GM12873 (cell line): ENCODE measurements around the gene DCP1A.

Source experiments
- TF ChIP-seq, protein P1 (sequence below): IDR thresholded peaks from 2 replicates; pipeline ENCODE4 v1.5.1; 2012; ENCODE audit warnings: low read depth, mild to moderate bottlenecking, moderate library complexity, low read length, control low read depth; ENCODE audit not compliant: insufficient read depth; ENCODE audit errors: missing control alignments

DCP1A gene

GRCh38 chr3:53234841-53235232, 112.5 kb downstream of the DCP1A start:
- TF ChIP-seq, protein P1, sequence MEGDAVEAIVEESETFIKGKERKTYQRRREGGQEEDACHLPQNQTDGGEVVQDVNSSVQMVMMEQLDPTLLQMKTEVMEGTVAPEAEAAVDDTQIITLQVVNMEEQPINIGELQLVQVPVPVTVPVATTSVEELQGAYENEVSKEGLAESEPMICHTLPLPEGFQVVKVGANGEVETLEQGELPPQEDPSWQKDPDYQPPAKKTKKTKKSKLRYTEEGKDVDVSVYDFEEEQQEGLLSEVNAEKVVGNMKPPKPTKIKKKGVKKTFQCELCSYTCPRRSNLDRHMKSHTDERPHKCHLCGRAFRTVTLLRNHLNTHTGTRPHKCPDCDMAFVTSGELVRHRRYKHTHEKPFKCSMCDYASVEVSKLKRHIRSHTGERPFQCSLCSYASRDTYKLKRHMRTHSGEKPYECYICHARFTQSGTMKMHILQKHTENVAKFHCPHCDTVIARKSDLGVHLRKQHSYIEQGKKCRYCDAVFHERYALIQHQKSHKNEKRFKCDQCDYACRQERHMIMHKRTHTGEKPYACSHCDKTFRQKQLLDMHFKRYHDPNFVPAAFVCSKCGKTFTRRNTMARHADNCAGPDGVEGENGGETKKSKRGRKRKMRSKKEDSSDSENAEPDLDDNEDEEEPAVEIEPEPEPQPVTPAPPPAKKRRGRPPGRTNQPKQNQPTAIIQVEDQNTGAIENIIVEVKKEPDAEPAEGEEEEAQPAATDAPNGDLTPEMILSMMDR = no peak

GRCh38 chr3:53234130-53234840, 113.1 kb downstream of the DCP1A start:
- TF ChIP-seq, protein P1 = no peak
